Measurements from ENCODE around the gene PID1. TPM values are rescaled to one million over a fixed set of nuclear protein-coding genes. Genes with fewer than 3 reads are reported as not detected.
"Not testable (repeated sequence)": the region's sequence is repeated elsewhere in the genome, so short reads cannot be mapped to it uniquely, and the experiment has no call there.

The PID1 gene
- polyA plus RNA-seq, 3 donors = 4.3 to 6.7 (median 4.8) TPM

DNA sequence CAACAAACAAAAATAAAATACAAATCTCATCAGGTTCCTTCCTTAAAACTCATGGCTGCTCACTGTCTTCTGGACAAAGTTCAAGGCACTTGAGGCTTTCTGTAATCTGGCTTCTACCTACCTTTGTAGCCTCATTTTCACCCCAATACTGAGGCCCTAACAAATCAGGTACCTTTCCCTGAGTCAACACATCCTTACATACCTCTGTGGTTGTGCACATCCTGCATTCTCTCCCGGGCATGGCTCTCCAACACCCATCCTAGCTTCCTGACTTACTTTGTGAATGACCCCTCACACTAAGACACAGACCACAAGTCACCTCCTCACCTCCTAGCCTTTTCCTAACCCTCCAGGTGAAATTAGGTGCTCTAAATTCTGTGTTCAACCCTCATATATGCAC, 190.9 kb downstream of the PID1 start:
- DNase-seq = no peak

DNA sequence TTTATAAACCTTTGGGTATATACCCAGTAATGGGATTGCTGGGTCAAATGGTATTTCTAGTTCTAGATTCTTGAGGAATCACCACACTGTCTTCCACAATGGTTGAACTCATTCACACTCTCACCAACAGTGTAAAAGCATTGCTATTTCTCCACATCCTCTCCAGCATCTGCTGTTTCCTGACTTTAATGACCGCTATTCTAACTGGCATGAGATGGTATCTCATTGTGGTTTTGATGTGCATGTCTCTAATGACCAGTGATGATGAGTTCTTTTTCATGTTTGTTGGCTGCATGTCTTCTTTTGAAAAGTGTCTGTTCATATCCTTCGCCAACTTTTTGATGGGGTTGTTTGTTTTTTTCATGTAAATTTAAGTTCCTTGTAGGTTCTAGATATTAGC, 194.2 kb downstream of the PID1 start:
- DNase-seq = not testable (repeated sequence)

DNA sequence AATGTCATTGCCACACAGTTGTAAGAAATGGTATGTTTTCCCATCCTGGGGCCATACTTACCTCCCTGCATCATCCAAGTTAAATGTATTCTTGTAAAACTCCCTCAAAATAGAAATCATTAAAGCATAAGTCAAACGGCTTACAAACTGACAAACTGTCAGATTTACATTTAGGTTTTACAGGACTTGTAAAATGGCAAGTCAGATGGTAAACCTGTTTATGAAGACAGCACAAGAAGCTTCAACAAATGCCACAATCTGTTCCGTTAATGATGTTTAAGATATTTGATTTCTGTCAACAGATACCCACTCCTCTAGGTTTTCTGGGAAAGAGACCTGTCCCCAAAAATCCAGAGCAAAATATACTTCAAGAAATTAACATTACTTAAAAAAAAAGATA, 197.2 kb downstream of the PID1 start:
- no peak for DNase-seq

GRCh38 chr2:229071292-229071976, 199.7 kb downstream of the PID1 start:
- DNase-seq = no peak

DNA sequence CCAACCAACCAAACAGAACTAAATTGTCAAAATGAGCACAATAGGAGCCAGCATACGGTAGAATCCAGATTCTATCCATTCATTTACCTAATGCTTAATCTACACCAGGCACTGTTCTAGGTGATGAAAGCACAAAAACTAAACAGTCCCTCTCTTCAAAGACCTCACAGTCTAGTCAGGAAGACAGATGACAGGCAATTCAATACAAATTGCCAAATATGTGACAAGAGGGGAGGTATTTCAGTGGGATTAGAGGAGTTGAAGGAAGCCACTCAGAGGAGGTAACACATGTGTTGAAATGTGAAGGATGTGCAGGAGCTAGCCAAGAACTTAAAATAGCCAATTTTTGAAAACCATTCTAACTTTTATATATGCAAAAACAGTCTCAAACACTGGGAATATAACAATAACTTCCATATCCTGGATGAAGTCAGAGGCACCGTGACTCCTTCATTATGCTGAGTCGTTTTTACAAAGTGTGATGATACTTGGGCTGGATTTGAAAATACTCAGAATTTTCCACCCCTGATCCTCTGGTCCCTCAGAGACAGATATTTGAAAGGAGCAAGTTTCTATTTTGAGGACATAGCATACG, 204.9 kb downstream of the PID1 start:
- DNase-seq = no peak

DNA sequence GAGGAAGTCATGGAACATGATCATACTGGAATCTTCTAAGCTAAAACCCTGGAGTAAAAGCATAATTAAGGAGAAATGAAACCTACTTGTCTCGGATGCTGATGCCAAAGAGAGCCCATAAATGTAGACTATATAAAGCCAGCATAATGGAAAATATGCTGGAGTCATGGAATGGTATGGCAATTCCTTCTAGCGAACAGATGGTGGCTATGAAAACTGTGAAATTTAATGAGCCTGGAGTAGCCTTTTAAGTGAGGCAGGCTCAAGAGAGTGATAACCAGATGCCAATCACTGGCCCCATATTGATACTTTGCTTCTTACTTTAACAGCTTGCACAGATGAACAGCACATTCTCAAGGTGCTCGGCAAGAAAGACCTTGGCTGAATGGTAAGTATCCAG, 206.3 kb downstream of the PID1 start:
- no peak for DNase-seq

DNA sequence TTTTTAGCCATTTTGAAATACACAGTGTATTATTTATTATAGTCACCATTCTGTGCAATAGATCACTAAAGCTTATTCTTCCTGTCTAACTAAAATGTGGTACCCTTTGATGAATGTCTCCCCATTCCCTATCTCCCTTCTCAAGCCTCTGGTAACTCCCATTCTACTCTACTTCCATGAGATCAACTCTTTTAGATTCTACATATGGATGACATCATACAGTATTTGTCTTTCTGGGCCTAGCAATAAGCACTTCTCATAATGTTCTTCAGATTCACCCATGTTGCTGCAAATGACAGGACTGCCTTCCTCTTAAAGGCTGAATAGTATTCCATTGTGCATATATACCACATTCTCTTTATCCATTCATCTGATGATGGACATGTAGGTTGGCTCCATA, 210.9 kb downstream of the PID1 start:
- no peak for DNase-seq

DNA sequence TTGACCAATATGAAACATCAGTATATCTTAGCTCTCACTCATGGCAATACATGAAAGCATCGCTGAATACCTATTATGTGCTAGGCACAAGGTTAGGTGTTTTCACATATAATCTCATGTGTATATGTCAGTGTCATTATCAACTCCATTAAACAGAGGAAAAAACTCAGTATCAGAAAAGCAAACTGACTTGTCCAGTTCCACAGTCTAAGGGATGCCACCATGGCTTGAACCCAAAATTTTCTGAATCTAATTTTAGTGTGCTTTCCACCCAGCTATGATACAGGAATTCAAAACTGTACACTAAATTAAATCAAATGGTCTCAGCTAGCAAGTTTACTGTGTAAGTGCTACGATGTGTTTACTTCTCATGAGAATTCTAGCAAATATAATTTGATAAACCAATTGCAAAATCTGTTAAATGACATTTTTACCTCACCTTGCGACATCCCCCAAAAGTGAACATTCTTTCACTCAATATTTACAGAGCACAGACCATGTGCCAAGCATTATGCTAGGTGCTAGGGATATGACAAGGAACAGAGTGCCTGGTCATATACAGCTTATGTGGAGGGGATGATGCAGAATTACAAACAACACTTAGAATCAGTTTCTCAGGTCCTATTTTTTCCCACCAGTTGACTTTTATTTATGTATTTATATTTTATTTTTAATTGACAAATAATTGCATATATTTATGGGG, 211.6 kb downstream of the PID1 start:
- DNase-seq = no peak

DNA sequence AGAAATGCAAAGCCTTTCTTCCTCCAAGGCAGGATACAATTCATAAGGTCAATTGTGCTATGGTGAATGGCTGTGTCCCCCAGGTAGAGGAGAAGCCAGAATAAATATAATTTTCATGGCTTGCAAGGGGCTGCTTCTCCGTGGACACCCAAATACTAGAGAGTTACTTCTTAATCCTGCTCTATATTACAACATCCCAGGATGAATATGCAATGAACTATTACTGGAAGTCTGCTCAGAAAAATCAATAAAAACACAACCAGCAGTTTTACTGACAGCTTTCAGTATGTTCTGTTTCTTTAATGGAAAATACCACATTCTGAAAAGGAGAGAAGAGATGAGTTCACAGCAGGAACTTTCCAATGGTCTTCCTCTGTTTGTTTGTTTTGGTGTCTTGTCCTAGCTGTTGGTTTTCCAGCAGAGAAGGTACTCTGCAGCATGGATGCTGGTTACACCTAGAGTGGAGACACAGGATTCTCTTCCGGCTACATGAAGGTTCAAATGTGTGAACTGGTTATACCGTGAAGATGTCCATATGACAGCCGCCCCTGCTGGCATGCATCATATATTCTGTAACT, 213.0 kb downstream of the PID1 start:
- DNase-seq = no peak

- DNase-seq = no peak
Measured at GRCh38 chr2:229054311-229054710, 216.8 kb downstream of the PID1 start.

DNA sequence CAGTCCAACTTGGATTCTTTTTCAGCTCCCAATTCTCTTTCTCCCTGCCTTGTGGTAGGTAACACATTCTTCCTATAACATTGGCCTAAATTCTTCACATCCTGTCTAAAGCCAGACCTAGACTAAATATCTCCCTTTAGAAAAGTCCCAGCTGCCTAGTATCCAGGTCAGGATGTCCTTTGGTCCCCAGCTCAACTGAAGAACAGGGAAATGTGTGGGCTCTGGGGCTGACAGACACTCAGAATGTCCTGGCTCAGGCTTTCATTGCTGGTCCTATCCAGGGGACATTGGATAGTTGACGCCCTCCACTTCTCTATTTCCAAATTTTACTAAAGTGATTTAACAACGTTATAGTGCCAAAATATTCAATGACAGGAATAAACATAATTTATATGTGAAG, 219.3 kb downstream of the PID1 start:
- no peak for DNase-seq

GRCh38 chr2:229050133-229050532, 221.0 kb downstream of the PID1 start:
- DNase-seq = no peak

DNA sequence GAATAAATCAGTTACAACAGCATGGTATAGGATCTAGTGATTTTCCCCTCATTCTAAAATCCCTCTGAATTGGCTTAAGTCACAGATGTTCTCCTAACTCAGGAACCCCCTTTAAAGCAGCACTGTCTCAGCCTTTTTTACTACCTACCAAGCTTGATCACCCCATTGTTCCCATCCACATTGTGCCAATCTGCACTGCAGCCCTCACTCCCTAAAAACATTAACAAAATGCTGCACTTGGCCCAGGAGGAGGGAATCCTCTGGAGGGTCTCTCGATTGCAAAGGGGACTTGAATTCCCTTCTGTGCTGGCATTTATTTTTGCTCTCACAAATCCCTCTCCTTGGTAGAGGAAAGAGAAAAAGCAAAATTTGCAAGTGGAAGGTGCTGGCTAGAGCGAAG, 223.0 kb downstream of the PID1 start:
- DNase-seq = no peak

- no peak for DNase-seq
Measured at GRCh38 chr2:229045671-229046070, 225.4 kb downstream of the PID1 start.

- DNase-seq = no peak
Measured at GRCh38 chr2:229044581-229044980, 226.5 kb downstream of the PID1 start.

DNA sequence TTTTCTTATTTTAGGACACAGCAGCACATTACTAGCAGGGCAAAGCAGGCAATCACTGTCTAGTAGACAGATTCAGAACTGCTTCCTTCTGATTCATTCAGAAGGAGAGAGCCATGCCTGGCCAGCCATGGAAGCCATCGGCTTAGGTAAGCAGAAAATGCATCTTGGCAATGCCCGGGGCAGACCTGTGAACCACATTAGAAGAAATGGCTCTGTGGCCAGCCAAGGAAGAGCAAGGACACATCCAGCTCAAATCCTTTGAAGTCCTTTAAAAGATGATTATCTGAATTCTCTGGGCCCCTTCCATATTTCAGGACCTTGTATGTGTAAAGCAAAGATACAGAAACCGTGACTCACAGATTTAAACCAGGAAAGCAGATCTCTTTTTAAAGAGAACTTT, 227.4 kb downstream of the PID1 start:
- DNase-seq = no peak

DNA sequence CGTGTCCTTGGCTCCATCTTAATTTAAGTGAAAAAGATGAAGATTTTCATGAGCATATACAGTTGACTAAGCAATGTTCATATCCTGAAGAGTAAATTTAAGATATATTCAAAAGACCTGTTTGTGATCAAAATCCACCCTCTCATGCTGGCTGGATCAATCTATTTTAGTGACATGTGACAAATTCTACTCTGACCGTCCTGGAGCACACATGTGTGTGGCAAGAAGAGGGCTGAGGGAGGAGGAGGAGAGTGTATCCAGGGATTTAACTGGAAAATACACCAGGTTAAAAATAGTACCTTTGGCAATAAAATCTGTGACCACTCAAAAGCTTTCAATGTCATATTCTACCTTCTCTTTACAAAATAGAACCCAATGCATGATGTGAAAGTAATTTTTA, 228.7 kb downstream of the PID1 start:
- DNase-seq = no peak

DNA sequence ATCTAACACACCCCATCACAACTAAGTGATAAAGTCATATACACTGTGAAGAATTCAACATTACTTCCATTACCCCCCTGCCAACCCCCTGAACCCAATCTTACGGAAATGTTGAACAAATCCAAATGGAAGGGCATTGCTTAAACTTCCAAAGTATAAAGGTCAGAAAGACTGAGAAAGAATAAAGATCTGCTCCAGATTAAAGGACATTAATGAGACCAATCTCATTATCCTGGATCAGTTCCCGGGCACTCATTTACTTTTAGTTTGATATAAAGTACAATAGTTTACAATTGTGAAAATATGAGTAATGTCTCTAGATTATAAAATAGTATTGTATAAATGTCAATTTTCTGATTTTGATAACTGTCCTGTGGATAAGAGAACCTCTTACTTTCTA, 229.4 kb downstream of the PID1 start:
- DNase-seq = no peak

DNA sequence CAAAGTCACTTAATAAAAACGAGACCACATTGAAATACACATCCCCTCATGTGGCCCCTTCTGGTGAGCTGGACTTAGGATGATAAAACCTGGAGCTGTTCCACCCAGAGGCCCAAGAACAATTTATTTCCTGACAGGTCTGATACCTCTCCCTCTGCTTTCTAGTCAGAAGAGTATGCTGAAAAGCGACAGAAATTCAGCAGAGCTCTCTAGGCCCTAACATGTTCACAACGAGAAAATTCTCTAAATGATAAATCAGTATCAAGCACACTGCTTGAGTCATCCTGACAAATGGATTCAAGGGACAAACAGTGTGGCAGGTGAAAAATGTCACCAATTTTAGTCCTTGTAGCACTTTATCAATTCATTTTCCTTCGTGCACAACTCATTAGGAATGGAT, 233.5 kb downstream of the PID1 start:
- no peak for DNase-seq

GRCh38 chr2:229033816-229034215, 237.3 kb downstream of the PID1 start:
- no peak for DNase-seq

DNA sequence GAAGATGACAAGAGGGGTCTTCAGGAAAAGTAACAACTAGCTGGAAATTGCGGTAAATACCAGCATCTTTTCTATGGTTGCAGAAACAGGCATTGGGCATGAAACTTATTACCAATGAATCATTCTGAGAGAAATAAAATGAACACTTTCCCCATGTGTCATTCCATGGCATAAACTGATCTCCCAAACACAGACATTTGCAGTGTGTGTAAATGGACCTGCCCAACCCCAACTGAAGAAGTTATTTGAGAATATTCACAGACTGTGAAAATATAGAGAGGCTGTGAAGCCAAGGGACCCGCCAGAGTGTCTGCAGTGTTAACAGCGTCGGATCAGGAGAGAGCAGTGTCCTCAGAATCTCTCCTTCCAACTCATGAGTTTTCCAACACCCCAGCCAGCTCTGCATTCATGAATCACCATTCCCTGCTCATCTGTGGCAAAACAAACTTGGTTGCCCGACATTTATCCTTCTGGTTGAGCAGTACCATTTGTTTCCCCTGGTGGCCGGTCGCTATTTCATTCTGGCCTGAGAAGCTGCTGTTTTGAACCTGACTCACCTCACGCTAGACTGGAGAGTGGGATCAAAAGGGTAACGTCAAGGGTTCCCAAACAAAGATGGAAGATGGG, 238.4 kb downstream of the PID1 start:
- DNase-seq = no peak

DNA sequence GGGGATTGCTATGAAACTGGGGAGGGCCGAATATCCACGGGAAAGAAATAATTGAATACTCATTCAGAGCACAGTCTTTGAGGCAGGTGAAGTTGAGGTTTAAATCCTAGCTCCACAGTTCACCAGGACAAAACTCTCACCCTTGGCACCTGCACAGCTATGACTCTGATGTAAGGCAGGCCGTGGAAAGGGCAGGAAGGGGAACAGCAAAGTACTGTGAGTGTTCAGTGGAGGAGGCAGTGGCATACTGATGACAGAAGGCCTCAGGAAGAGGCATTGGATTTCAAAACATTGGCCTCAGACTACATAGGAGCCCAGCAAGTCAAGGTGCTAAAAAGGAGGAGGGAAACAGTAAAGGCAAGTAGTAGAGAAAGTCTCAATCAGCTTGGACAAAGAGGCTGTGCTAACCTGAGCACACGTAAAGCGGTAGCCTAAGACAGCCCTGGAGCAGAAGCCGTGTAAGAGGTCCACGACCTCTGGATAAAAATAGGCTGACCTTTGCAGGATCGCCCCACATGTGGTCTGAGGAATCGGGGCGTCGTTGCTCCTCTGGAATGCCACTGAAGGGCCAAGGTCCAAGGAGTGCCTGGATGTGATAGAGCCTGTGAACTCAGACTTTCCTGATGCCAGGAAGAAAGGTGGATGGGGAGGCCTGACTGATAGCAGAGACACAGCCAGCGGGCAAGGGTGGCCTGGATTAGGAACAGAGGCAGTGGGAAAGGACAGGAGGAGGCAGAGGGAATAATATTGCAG, 243.6 kb downstream of the PID1 start:
- no peak for DNase-seq

All from renal pelvis (tissue), 4 donors.